H9 (cell line): ENCODE data around the gene SMIM15. TPM values are rescaled to one million over a fixed set of nuclear protein-coding genes. Genes with fewer than 3 reads are reported as not detected.

ENCODE experiments used
- DNase-seq: peaks from one replicate; pipeline ENCODE4 v3.0.0-alpha.2; 2017
- H2AFZ ChIP-seq: one replicate; pipeline ENCODE4 v1.6.1; 2013; ENCODE audit warnings: mild to moderate bottlenecking, low read length, control low read depth, moderate library complexity
- H2AK5ac ChIP-seq: 2 replicates; pipeline ENCODE4 v1.6.1; 2013; ENCODE audit warnings: low read length, control low read depth, mixed read lengths; ENCODE audit not compliant: insufficient read length
- H2BK120ac ChIP-seq: one replicate; pipeline ENCODE4 v1.6.1; 2013; ENCODE audit warnings: low read depth, mild to moderate bottlenecking, low read length, control low read depth, inconsistent platforms; ENCODE audit not compliant: poor library complexity, severe bottlenecking
- H2BK12ac ChIP-seq: 2 replicates; pipeline ENCODE4 v1.6.1; 2013; ENCODE audit warnings: low read length, control low read depth, mixed read lengths, low read depth; ENCODE audit not compliant: insufficient read length
- H2BK15ac ChIP-seq: 2 replicates; pipeline ENCODE4 v1.6.1; 2013; ENCODE audit warnings: low read depth, low read length, control low read depth
- H2BK20ac ChIP-seq: one replicate; pipeline ENCODE4 v1.6.1; 2013; ENCODE audit warnings: low read depth, mild to moderate bottlenecking, low read length, control low read depth, inconsistent platforms; ENCODE audit not compliant: poor library complexity, severe bottlenecking
- H2BK5ac ChIP-seq: 2 replicates; pipeline ENCODE4 v1.6.1; 2013; ENCODE audit warnings: low read length, control low read depth, mixed read lengths; ENCODE audit not compliant: insufficient read length
- H3K14ac ChIP-seq: 2 replicates; pipeline ENCODE4 v1.6.1; 2013; ENCODE audit warnings: low read length, control low read depth; ENCODE audit not compliant: insufficient read depth
- H3K18ac ChIP-seq: 2 replicates; pipeline ENCODE4 v1.6.1; 2013; ENCODE audit warnings: low read depth, mild to moderate bottlenecking, mixed read lengths, low read length, control low read depth; ENCODE audit not compliant: insufficient read length
- H3K23ac ChIP-seq: 2 replicates; pipeline ENCODE4 v1.6.1; 2013; ENCODE audit warnings: low read length, control low read depth, mixed read lengths, low read depth; ENCODE audit not compliant: insufficient read length
- H3K23me2 ChIP-seq: 2 replicates; pipeline ENCODE4 v1.6.1; 2013; ENCODE audit warnings: low read depth, mild to moderate bottlenecking, mixed read lengths, low read length, control low read depth; ENCODE audit not compliant: insufficient read length, poor library complexity, severe bottlenecking
- H3K27ac ChIP-seq: 2 replicates; pipeline ENCODE4 v1.5.1; 2013; ENCODE audit warnings: low read length, control low read depth, mixed read lengths, low read depth; ENCODE audit not compliant: insufficient read length
- H3K27me3 ChIP-seq: 2 replicates; pipeline ENCODE4 v1.6.1; 2013; ENCODE audit warnings: low read length, control low read depth, inconsistent platforms; ENCODE audit not compliant: insufficient read depth
- H3K4ac ChIP-seq: 2 replicates; pipeline ENCODE4 v1.6.1; 2013; ENCODE audit warnings: low read depth, mild to moderate bottlenecking, control low read depth, inconsistent platforms, low read length, moderate library complexity
- H3K4me1 ChIP-seq: 2 replicates; pipeline ENCODE4 v1.6.1; 2013; ENCODE audit warnings: low read length, control low read depth, inconsistent platforms; ENCODE audit not compliant: insufficient read depth
- H3K4me2 ChIP-seq: 2 replicates; pipeline ENCODE4 v1.6.1; 2013; ENCODE audit warnings: low read length, control low read depth, mixed read lengths; ENCODE audit not compliant: insufficient read length, insufficient read depth
- H3K56ac ChIP-seq: 2 replicates; pipeline ENCODE4 v1.6.1; 2013; ENCODE audit warnings: low read depth, mild to moderate bottlenecking, mixed read lengths, low read length, control low read depth; ENCODE audit not compliant: insufficient read length
- H3K79me1 ChIP-seq: 2 replicates; pipeline ENCODE4 v1.6.1; 2013; ENCODE audit warnings: low read depth, mild to moderate bottlenecking, moderate library complexity, low read length, control low read depth, inconsistent platforms; ENCODE audit not compliant: insufficient read depth, poor library complexity, severe bottlenecking
- H3K79me2 ChIP-seq: 2 replicates; pipeline ENCODE4 v1.6.1; 2013; ENCODE audit warnings: low read length, control low read depth, inconsistent platforms; ENCODE audit not compliant: insufficient read depth
- H3K9ac ChIP-seq: 2 replicates; pipeline ENCODE4 v1.6.1; 2013; ENCODE audit warnings: low read length, control low read depth, mixed read lengths; ENCODE audit not compliant: insufficient read length; ENCODE audit errors: extremely low read depth
- H3K9me3 ChIP-seq: one replicate; pipeline ENCODE4 v1.6.1; 2013; ENCODE audit warnings: low read depth, low read length, inconsistent platforms; ENCODE audit not compliant: control insufficient read depth
- H3T11ph ChIP-seq: one replicate; pipeline ENCODE4 v1.6.1; 2013; ENCODE audit warnings: mild to moderate bottlenecking, low read length, control low read depth, inconsistent platforms
- H4K20me1 ChIP-seq: one replicate; pipeline ENCODE4 v1.6.1; 2013; ENCODE audit not compliant: control insufficient read depth, insufficient read length, insufficient read depth
- H4K5ac ChIP-seq: 2 replicates; pipeline ENCODE4 v1.6.1; 2013; ENCODE audit warnings: low read depth, mild to moderate bottlenecking, mixed read lengths, low read length, control low read depth; ENCODE audit not compliant: insufficient read length
- H4K8ac ChIP-seq: replicated peaks from 2 replicates; pipeline ENCODE4 v1.6.1; 2013; ENCODE audit warnings: low read length, control low read depth, mixed read lengths, low read depth; ENCODE audit not compliant: insufficient read length
- H4K91ac ChIP-seq: 2 replicates; pipeline ENCODE4 v1.6.1; 2013; ENCODE audit warnings: low read depth, mild to moderate bottlenecking, moderate library complexity, mixed read lengths, low read length, control low read depth; ENCODE audit not compliant: insufficient read length
- H3K27ac Mint-ChIP-seq, 3 experiments: 2 replicates in 2 of 3; 3 replicates in 1 of 3; pipeline ENCODE4 v1.8.0; 2020 to 2021; ENCODE audit warnings: mixed read lengths in 3 of 3, mild to moderate bottlenecking in 1 of 3, moderate library complexity in 1 of 3
- H3K27me3 Mint-ChIP-seq: 2 replicates; pipeline ENCODE4 v1.8.0; 2021; ENCODE audit warnings: low read depth, mild to moderate bottlenecking, moderate library complexity, mixed read lengths
- H3K36me3 Mint-ChIP-seq, 3 experiments: 2 replicates in 2 of 3; 3 replicates in 1 of 3; pipeline ENCODE4 v1.8.0; 2020 to 2021; ENCODE audit warnings: low read depth in 3 of 3, mixed read lengths in 3 of 3; ENCODE audit not compliant: insufficient read depth in 1 of 3
- H3K4me1 Mint-ChIP-seq, 2 experiments: 2 replicates each; pipeline ENCODE4 v1.8.0; 2020; ENCODE audit warnings: mixed read lengths in 2 of 2
- H3K4me3 Mint-ChIP-seq, 2 experiments: 2 replicates in 1 of 2; 3 replicates in 1 of 2; pipeline ENCODE4 v1.8.0; 2020 to 2021; ENCODE audit warnings: mild to moderate bottlenecking in 2 of 2, mixed read lengths in 2 of 2, moderate library complexity in 1 of 2
- H3K9me3 Mint-ChIP-seq, 2 experiments: 2 replicates in 1 of 2; 3 replicates in 1 of 2; pipeline ENCODE4 v1.8.0; 2020; ENCODE audit warnings: mild to moderate bottlenecking in 2 of 2, mixed read lengths in 2 of 2, moderate library complexity in 1 of 2
- CTCF ChIP-seq: fragments of 200-600 bp; sonication (generic); conservative IDR thresholded peaks from 3 replicates; pipeline ENCODE4 v1.8.0; 2021; ENCODE audit warnings: antibody characterized with exemption, mild to moderate bottlenecking
- WGBS: extraction: QIAGEN DNeasy Blood & Tissue Kit; methylation state at CpG from one replicate; pipeline ENCODE4 v1.1.7; 2013; ENCODE audit warnings: missing lambda C conversion rate, low lambda C conversion rate, mixed read lengths; ENCODE audit not compliant: insufficient read length; ENCODE audit errors: extremely low coverage; 5-methylcytosine and 5-hydroxymethylcytosine counted together
- total RNA-seq: library from RNA; stranded (reverse); gene quantifications from 2 replicates; pipeline ENCODE4 v1.2.1, GENCODE V29; 2021

Gene SMIM15
- total RNA-seq, 1 experiment from 2014 or later = 75.3 TPM

GRCh38 chr5:61177070-61177469 is 14.8 kb upstream of the SMIM15 start:
- Histone ChIP-seq H3K23me2 (no peaks in the 10 kb centered on the region), H2BK12ac (no peak overlapping the region), H2BK15ac (no peak overlapping the region), H4K5ac (no peak overlapping the region), H4K91ac (no peak overlapping the region), H2BK5ac (no peak overlapping the region), H3K18ac (no peak overlapping the region), H2BK120ac (no peak overlapping the region), H2BK20ac (no peak overlapping the region), H3K4ac (no peak overlapping the region), H3K9me3 (no peaks in the 10 kb centered on the region), H3K27ac (no peak overlapping the region), H3K23ac (no peak overlapping the region), H3K14ac (no peak overlapping the region), H3K4me2 (no peak overlapping the region), H3K9ac (no peak overlapping the region), H3K79me2 (no peaks in the 10 kb centered on the region), H4K8ac (no peak overlapping the region), H3K79me1 (no peaks in the 10 kb centered on the region), H2AK5ac (no peak overlapping the region), H2AFZ (no peak overlapping the region), H3K27me3 (no peaks in the 10 kb centered on the region), H3K4me1 (no peaks in the 10 kb centered on the region), H3T11ph (no peak overlapping the region), H3K56ac (no peak overlapping the region), H4K20me1 (no peaks in the 10 kb centered on the region)
- no peak for TF ChIP-seq CTCF
- H3K27ac Mint-ChIP-seq = no peak overlapping the region
- no peaks in the 10 kb centered on the region for H3K9me3 Mint-ChIP-seq
- H3K36me3 Mint-ChIP-seq = no peaks in the 10 kb centered on the region
- no CpG with 5 or more reads among the region's 3 CpGs for WGBS
- DNase-seq = no peak
- no peak overlapping the region for H3K4me3 Mint-ChIP-seq
- no peaks in the 10 kb centered on the region for H3K27me3 Mint-ChIP-seq
- H3K4me1 Mint-ChIP-seq = no peaks in the 10 kb centered on the region
